ENCODE results near the gene LRRN2. TPM values are rescaled to one million over a fixed set of nuclear protein-coding genes. Genes with fewer than 3 reads are reported as not detected.

The LRRN2 gene
- total RNA-seq, 1 experiment from 2014 or later, result 5.3 TPM

DNA sequence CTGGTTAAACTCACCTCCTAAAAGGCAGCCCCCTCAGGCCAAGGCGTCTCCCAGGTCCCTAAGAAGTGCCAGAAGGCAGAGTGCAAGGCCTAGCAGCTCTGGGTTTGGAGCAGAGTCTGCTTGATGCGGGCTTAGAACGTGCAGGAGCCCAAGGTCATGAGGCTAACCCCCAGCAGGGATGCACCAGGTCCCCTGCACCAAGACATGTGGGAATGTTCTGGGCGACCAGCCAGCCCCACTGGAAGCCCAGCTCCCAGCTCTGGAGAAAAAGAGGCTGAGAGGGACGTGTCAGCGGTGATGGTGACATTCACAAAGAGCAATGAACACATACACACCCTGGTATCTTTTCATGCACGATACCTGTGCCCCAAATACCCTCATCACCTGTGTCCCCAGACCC is 5.1 kb downstream of the LRRN2 start:
- Mint-ChIP-seq H3K36me3 (no peaks in the 10 kb centered on the region), H3K4me3 (no peak overlapping the region), H3K27ac (no peak overlapping the region), H3K9me3 (no peaks in the 10 kb centered on the region), H3K4me1 (peaks cover 22% of the 10 kb centered on the region), H3K27me3 (ENCODE audit: low read depth) (peaks cover 20% of the 10 kb centered on the region)
- no peak for DNase-seq (ENCODE audit: low spot score)
- ATAC-seq, result no peak
- ChIA-PET POLR2A (no interaction called here), CTCF (interaction anchor here (1.1 to 1.2 kb wide), 2 partner anchors 66 to 127 kb away, joined by 3 read pairs; no protein-coding TSS in a partner anchor)
- TF ChIP-seq, protein P1, sequence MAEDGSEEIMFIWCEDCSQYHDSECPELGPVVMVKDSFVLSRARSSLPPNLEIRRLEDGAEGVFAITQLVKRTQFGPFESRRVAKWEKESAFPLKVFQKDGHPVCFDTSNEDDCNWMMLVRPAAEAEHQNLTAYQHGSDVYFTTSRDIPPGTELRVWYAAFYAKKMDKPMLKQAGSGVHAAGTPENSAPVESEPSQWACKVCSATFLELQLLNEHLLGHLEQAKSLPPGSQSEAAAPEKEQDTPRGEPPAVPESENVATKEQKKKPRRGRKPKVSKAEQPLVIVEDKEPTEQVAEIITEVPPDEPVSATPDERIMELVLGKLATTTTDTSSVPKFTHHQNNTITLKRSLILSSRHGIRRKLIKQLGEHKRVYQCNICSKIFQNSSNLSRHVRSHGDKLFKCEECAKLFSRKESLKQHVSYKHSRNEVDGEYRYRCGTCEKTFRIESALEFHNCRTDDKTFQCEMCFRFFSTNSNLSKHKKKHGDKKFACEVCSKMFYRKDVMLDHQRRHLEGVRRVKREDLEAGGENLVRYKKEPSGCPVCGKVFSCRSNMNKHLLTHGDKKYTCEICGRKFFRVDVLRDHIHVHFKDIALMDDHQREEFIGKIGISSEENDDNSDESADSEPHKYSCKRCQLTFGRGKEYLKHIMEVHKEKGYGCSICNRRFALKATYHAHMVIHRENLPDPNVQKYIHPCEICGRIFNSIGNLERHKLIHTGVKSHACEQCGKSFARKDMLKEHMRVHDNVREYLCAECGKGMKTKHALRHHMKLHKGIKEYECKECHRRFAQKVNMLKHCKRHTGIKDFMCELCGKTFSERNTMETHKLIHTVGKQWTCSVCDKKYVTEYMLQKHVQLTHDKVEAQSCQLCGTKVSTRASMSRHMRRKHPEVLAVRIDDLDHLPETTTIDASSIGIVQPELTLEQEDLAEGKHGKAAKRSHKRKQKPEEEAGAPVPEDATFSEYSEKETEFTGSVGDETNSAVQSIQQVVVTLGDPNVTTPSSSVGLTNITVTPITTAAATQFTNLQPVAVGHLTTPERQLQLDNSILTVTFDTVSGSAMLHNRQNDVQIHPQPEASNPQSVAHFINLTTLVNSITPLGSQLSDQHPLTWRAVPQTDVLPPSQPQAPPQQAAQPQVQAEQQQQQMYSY (CRISPR knock-in tag; IDR thresholded peaks at IDR 0.05), result no peak
- no peak for TF ChIP-seq ZNF671 (CRISPR knock-in tag; IDR thresholded peaks at IDR 0.05)
- no peak for TF ChIP-seq GTF2I (CRISPR knock-in tag; conservative IDR thresholded peaks at IDR 0.05)
- TF ChIP-seq, protein P2, sequence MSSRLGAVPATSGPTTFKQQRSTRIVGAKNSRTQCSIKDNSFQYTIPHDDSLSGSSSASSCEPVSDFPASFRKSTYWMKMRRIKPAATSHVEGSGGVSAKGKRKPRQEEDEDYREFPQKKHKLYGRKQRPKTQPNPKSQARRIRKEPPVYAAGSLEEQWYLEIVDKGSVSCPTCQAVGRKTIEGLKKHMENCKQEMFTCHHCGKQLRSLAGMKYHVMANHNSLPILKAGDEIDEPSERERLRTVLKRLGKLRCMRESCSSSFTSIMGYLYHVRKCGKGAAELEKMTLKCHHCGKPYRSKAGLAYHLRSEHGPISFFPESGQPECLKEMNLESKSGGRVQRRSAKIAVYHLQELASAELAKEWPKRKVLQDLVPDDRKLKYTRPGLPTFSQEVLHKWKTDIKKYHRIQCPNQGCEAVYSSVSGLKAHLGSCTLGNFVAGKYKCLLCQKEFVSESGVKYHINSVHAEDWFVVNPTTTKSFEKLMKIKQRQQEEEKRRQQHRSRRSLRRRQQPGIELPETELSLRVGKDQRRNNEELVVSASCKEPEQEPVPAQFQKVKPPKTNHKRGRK (CRISPR knock-in tag; IDR thresholded peaks at IDR 0.05; ENCODE audit: borderline replicate concordance), result no peak
- no peak for TF ChIP-seq IRF1 (CRISPR knock-in tag; IDR thresholded peaks at IDR 0.05)
- no peak for TF ChIP-seq FOXK1 (CRISPR knock-in tag; IDR thresholded peaks at IDR 0.05)
- TF ChIP-seq KAT7 (CRISPR knock-in tag; IDR thresholded peaks at IDR 0.05; ENCODE audit: borderline replicate concordance), result no peak
- no peak for TF ChIP-seq SMAD4 (CRISPR knock-in tag; IDR thresholded peaks at IDR 0.05)
- TF ChIP-seq TP53 (CRISPR knock-in tag; IDR thresholded peaks at IDR 0.05), result no peak

GRCh38 chr1:204680051-204680450 is 5.5 kb downstream of the LRRN2 start:
- ChIA-PET POLR2A (no interaction called here), CTCF (interaction anchor here (0.6 to 1.2 kb wide), 4 partner anchors 36 to 127 kb away, joined by 3 read pairs; no protein-coding TSS in a partner anchor)
- H3K27me3 Mint-ChIP-seq (ENCODE audit: low read depth), result peaks cover 19% of the 10 kb centered on the region
- no peaks in the 10 kb centered on the region for H3K36me3 Mint-ChIP-seq
- no peak overlapping the region for H3K4me3 Mint-ChIP-seq
- DNase-seq (ENCODE audit: low spot score) (no peak), ATAC-seq (no peak)
- H3K27ac Mint-ChIP-seq, result no peak overlapping the region
- peaks cover 22% of the 10 kb centered on the region for H3K4me1 Mint-ChIP-seq
- no peaks in the 10 kb centered on the region for H3K9me3 Mint-ChIP-seq
- TF ChIP-seq CREB1 (CRISPR knock-in tag; IDR thresholded peaks at IDR 0.05), result no peak
- TF ChIP-seq ZNF396 (CRISPR knock-in tag; IDR thresholded peaks at IDR 0.05; ENCODE audit: borderline replicate concordance), result no peak
- no peak for TF ChIP-seq RELA (CRISPR knock-in tag; IDR thresholded peaks at IDR 0.05; ENCODE audit: borderline replicate concordance)
- TF ChIP-seq AFF4 (CRISPR knock-in tag; IDR thresholded peaks at IDR 0.05; ENCODE audit: borderline replicate concordance), result no peak
- no peak for TF ChIP-seq ZNF281 (CRISPR knock-in tag; IDR thresholded peaks at IDR 0.05)
- no peak for TF ChIP-seq ZNF425 (CRISPR knock-in tag; conservative IDR thresholded peaks at IDR 0.05)
- TF ChIP-seq USF2 (CRISPR knock-in tag; IDR thresholded peaks at IDR 0.05), result no peak
- TF ChIP-seq, protein P3, sequence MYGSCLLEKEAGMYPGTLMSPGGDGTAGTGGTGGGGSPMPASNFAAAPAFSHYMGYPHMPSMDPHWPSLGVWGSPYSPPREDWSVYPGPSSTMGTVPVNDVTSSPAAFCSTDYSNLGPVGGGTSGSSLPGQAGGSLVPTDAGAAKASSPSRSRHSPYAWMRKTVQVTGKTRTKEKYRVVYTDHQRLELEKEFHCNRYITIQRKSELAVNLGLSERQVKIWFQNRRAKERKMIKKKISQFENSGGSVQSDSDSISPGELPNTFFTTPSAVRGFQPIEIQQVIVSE (CRISPR knock-in tag; IDR thresholded peaks at IDR 0.05; ENCODE audit: borderline replicate concordance), result no peak
- TF ChIP-seq ZNF671 (CRISPR knock-in tag; IDR thresholded peaks at IDR 0.05), result no peak
- TF ChIP-seq ZNF263 (CRISPR knock-in tag; IDR thresholded peaks at IDR 0.05; ENCODE audit: low read depth), result no peak

Data from WTC11 (cell line).